GM18951 (cell line): ENCODE measurements around the gene POPDC2.

Experiments
- POLR2A ChIP-seq: IDR thresholded peaks from 4 replicates; pipeline ENCODE4 v1.6.1; 2011; ENCODE audit warnings: mild to moderate bottlenecking; ENCODE audit not compliant: insufficient read length, insufficient read depth; ENCODE audit errors: extremely low read depth
- in situ Hi-C: fragments of 300-500 bp; cut with MboI; formaldehyde crosslinking; loops from one replicate; pipeline ENCODE4 v1.12.0; 2022; ENCODE audit warnings: low sequenced_read_pairs, mixed read lengths, inconsistent platforms; ENCODE audit not compliant: unreplicated experiment

The POPDC2 gene

DNA sequence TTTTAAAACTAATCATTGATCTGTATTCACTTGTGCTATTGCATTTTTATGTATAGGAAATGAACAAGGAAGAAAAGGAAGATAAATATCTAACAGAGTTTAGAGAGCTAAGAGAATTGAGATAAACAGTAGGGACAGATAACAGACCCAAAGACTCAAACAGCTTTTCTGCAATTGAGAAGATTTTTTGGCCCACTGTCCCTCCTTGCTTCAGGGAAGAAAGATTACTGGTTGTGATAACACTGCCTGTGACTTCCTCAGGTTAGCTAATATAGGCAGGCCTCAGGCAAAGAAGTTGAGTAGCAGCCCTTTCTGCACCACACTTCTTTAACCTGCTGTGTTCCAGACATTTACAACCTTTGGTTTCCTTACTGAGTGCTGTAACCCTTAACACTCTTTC, 19.5 kb upstream of the POPDC2 start:
- in situ Hi-C loops, result loop anchor here (25.0 kb wide), 3 partner anchors 393 to 793 kb away; partner anchors contain the start of genes ARHGAP31 and TEX55
- no peak for TF ChIP-seq POLR2A

GRCh38 chr3:119678209-119678608, 17.8 kb upstream of the POPDC2 start:
- in situ Hi-C loops, result loop anchor here (25.0 kb wide), 3 partner anchors 391 to 791 kb away; partner anchors contain the start of genes ARHGAP31 and TEX55

GRCh38 chr3:119677641-119677934, 17.2 kb upstream of the POPDC2 start:
- TF ChIP-seq POLR2A, result no peak
- in situ Hi-C loops, result loop anchor here (25.0 kb wide), 3 partner anchors 390 to 790 kb away; partner anchors contain the start of genes ARHGAP31 and TEX55

DNA sequence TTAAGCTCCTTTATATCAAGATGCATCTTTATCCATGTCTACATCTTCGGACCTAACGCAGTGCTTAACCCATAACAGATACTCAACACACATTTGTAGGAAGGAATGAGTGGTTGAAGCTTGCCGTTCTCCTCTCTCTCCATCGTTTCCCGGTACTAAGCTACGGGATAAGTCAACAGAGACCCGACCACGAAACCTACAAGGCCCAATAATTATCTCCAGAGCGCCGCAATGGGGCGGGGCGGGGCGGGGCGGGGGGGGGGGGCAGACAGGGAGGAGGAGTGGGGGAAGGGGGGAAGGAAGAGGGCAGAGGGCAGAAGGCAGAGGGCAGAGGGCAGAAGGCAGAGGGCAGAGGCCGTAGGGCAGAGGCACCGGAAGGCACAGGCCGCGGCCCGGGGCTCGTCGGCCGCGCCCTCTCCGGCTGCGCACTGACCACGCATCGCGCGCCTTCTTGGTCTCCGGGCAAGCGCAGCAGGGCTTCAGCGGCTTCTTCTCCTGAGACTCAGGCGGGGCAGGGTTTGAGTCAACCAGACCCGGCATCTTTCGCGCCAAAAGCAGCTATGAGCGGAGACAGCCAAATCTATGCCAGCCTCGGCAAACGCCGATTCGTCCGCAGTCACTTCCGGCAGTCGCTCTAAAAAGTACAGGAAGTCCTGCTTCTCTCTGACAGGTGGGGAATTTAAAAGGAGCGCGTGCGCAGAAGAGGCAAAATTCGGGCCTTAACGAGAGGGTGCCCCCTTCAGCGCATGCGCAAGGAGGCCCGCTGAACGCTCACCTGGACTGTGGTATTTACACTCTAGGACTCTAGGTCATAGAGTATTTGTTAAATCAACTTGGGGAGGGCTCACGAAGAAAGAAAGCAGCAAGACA, 16.6 kb upstream of the POPDC2 start, which contains the start of gene COX17:
Gene COX17, minus strand, starts transcription at position 636 of the 870 bp plus-strand sequence. Its CDS starts 96 bp downstream, at position 540.
- TF ChIP-seq POLR2A, result peak; percentile 74
- in situ Hi-C loops, result loop anchor here (25.0 kb wide), 3 partner anchors 390 to 790 kb away; partner anchors contain the start of genes ARHGAP31 and TEX55

DNA sequence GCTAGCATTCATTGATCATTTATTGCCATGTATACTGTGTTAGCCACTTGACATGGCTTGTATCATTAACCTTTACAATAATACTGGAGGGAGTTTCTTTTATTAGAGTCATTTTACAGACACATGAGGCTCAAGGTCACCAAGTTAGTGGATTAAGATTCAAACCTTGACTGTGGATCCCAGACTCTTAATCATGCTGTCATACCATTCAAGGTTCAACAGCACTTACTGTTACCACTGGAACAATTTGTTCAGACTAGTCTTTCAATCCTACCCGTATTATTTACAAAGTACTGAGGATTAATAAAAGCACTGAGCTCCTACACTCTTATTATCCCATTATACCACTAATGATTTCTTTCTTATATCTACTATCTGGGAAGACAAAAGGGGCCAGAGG, 15.6 kb upstream of the POPDC2 start:
- in situ Hi-C loops, result loop anchor here (25.0 kb wide), 3 partner anchors 389 to 789 kb away; partner anchors contain the start of genes ARHGAP31 and TEX55
- no peak for TF ChIP-seq POLR2A

GRCh38 chr3:119675188-119675874, 14.9 kb upstream of the POPDC2 start:
- TF ChIP-seq POLR2A, result no peak

GRCh38 chr3:119673875-119674274, 13.5 kb upstream of the POPDC2 start:
- no peak for TF ChIP-seq POLR2A
- in situ Hi-C loops, result no loop called here

More at GRCh38 chr3:119675188-119675874, 14.9 kb upstream of the POPDC2 start:
- in situ Hi-C loops, result loop anchor here (25.0 kb wide), 3 partner anchors 388 to 788 kb away; partner anchors contain the start of genes ARHGAP31 and TEX55

GRCh38 chr3:119672776-119673175, 12.4 kb upstream of the POPDC2 start:
- in situ Hi-C loops, result no loop called here
- TF ChIP-seq POLR2A, result no peak

GRCh38 chr3:119669906-119670570, 9.6 kb upstream of the POPDC2 start:
- in situ Hi-C loops, result no loop called here
- no peak for TF ChIP-seq POLR2A

- in situ Hi-C loops, result no loop called here
These were observed 5.7 kb upstream of the POPDC2 start for GRCh38 chr3:119665954-119666559.

GRCh38 chr3:119664850-119665379, 4.5 kb upstream of the POPDC2 start:
- in situ Hi-C loops, result no loop called here
- TF ChIP-seq POLR2A, result no peak

More at GRCh38 chr3:119665954-119666559, 5.7 kb upstream of the POPDC2 start:
- TF ChIP-seq POLR2A, result peak; percentile 13

- in situ Hi-C loops, result no loop called here
- TF ChIP-seq POLR2A, result no peak
These were observed 4.0 kb upstream of the POPDC2 start for GRCh38 chr3:119664370-119664769.
